A549 (cell line): ENCODE results near the gene GNB1.

Experiments used
- RCOR1 ChIP-seq: fragments of 150-350 bp; IDR thresholded peaks from 2 replicates; pipeline ENCODE4 v1.6.1; 2014; ENCODE audit warnings: antibody characterized with exemption, low read length, low read depth
- SREBF2 ChIP-seq: fragments of 450-650 bp; IDR thresholded peaks from 2 replicates; pipeline ENCODE4 v1.6.1; 2014; ENCODE audit warnings: mild to moderate bottlenecking, moderate library complexity
- ZSCAN20 ChIP-seq: fragments of 250-450 bp; sonication (Bioruptor Pico); IDR thresholded peaks from 2 replicates; pipeline ENCODE4 v1.8.0; 2022; ENCODE audit warnings: mild to moderate bottlenecking, moderate library complexity
- TF ChIP-seq, protein P1 (sequence below): fragments of >200 bp; sonication (Bioruptor Twin); formaldehyde crosslinking; IDR thresholded peaks from 3 replicates; pipeline ENCODE4 v1.5.1; 2016
- TF ChIP-seq, protein P2 (sequence below): fragments of 200-600 bp; sonication (generic); IDR thresholded peaks from 2 replicates; pipeline ENCODE4 v1.6.1; 2016; ENCODE audit warnings: antibody characterized with exemption, mild to moderate bottlenecking, moderate library complexity

- no peak for TF ChIP-seq ZSCAN20 (CRISPR knock-in tag)
- TF ChIP-seq, protein P1, sequence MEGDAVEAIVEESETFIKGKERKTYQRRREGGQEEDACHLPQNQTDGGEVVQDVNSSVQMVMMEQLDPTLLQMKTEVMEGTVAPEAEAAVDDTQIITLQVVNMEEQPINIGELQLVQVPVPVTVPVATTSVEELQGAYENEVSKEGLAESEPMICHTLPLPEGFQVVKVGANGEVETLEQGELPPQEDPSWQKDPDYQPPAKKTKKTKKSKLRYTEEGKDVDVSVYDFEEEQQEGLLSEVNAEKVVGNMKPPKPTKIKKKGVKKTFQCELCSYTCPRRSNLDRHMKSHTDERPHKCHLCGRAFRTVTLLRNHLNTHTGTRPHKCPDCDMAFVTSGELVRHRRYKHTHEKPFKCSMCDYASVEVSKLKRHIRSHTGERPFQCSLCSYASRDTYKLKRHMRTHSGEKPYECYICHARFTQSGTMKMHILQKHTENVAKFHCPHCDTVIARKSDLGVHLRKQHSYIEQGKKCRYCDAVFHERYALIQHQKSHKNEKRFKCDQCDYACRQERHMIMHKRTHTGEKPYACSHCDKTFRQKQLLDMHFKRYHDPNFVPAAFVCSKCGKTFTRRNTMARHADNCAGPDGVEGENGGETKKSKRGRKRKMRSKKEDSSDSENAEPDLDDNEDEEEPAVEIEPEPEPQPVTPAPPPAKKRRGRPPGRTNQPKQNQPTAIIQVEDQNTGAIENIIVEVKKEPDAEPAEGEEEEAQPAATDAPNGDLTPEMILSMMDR, result no peak
- TF ChIP-seq SREBF2, result no peak
- no peak for TF ChIP-seq RCOR1
- TF ChIP-seq, protein P2, sequence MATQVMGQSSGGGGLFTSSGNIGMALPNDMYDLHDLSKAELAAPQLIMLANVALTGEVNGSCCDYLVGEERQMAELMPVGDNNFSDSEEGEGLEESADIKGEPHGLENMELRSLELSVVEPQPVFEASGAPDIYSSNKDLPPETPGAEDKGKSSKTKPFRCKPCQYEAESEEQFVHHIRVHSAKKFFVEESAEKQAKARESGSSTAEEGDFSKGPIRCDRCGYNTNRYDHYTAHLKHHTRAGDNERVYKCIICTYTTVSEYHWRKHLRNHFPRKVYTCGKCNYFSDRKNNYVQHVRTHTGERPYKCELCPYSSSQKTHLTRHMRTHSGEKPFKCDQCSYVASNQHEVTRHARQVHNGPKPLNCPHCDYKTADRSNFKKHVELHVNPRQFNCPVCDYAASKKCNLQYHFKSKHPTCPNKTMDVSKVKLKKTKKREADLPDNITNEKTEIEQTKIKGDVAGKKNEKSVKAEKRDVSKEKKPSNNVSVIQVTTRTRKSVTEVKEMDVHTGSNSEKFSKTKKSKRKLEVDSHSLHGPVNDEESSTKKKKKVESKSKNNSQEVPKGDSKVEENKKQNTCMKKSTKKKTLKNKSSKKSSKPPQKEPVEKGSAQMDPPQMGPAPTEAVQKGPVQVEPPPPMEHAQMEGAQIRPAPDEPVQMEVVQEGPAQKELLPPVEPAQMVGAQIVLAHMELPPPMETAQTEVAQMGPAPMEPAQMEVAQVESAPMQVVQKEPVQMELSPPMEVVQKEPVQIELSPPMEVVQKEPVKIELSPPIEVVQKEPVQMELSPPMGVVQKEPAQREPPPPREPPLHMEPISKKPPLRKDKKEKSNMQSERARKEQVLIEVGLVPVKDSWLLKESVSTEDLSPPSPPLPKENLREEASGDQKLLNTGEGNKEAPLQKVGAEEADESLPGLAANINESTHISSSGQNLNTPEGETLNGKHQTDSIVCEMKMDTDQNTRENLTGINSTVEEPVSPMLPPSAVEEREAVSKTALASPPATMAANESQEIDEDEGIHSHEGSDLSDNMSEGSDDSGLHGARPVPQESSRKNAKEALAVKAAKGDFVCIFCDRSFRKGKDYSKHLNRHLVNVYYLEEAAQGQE, result no peak
These were observed 16.3 kb upstream of the GNB1 start for GRCh38 chr1:1907098-1907736.
